LNCAP (cell line): Measurements from ENCODE around the gene ANGEL1.

Experiments
- TF ChIP-seq, protein P1 (sequence below): fragments of 450-650 bp; IDR thresholded peaks from 2 replicates; pipeline ENCODE4 v1.5.1; 2017; ENCODE audit warnings: mild to moderate bottlenecking

The ANGEL1 gene

DNA sequence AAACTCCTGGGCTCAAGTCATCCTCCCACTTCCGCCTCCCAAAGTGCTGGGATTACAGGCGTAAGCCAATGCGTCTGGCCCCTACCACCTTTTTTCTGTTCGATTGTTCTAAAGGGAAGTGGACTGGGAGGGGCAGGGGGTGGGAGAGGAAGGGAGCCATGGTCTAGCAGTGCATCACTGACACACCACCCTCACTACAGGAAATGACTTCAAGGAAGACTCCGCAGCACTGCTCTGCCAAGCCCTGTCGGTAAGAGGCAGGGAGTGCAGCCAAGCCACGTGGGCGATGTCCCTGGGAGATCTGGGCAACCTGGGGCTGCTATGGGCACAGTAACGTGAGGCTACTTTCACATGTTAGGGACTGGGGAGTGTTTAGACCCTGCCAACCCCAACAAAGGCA lies 31.5 kb upstream of the ANGEL1 start:
- TF ChIP-seq, protein P1, sequence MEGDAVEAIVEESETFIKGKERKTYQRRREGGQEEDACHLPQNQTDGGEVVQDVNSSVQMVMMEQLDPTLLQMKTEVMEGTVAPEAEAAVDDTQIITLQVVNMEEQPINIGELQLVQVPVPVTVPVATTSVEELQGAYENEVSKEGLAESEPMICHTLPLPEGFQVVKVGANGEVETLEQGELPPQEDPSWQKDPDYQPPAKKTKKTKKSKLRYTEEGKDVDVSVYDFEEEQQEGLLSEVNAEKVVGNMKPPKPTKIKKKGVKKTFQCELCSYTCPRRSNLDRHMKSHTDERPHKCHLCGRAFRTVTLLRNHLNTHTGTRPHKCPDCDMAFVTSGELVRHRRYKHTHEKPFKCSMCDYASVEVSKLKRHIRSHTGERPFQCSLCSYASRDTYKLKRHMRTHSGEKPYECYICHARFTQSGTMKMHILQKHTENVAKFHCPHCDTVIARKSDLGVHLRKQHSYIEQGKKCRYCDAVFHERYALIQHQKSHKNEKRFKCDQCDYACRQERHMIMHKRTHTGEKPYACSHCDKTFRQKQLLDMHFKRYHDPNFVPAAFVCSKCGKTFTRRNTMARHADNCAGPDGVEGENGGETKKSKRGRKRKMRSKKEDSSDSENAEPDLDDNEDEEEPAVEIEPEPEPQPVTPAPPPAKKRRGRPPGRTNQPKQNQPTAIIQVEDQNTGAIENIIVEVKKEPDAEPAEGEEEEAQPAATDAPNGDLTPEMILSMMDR = no peak

DNA sequence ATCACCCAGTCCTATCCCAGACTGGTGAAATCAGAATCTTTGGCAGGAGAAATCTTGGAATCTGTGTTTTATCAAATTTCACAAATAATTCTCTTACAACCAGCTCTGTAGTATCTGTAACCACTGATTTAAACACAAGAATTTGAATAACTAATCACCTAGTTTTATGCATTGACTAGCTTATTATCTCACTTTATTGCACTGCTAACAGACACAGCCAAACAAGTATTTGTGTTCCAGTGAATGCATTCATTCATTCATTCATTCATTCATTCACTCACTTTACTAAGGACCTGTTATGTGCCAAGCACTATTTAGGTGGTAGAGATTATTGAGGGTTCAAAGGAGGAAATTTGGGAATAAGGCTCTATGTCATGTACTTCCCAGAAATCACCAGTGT lies 29.7 kb upstream of the ANGEL1 start:
- TF ChIP-seq, protein P1 = no peak

DNA sequence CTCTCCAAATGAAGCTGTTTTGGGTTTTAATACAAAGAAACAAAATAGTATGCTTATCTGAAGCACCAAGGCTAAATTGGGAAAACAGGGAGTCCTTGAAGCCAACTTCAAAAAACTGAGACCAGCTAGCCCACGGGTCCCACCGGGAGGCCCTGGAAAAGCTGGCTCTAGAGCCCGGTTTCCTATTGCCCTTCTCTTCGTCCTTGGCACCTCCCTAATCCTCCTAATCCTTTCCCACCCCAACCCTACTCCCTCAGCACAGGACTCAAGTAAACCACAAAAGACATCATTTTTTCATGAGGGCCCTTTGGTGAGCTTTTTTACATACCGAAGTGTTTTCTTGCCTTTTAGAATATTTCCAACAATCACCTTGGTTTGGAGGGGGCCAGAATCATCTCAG lies 24.8 kb upstream of the ANGEL1 start:
- TF ChIP-seq, protein P1 = no peak

DNA sequence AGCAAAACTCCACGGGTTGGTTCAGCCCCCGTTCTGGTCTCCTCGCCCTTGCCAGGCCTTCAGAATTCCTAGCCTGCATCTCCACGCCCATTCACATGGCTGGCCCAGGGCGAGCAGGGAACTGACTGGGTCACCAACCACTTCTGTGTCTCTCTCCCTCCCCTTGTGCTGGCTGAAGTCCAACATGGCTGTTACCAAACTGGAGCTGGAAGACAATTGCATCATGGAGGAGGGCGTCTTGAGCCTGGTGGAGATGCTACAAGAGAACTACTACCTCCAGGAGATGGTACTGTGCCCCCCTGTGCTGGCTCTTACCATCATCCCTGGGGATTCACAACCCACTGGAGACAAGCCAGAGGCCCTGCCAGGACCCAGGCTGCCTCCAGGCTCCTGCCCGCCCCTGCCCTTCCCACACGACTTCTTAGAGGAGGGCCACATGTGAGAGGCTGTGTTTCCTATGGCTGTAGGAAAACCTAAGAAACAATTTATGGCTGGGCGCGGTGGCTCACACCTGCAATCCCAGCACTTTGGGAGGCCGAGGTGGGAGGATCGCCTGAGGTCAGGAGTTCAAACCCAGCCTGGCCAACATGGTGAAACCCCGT lies 23.4 kb upstream of the ANGEL1 start:
- TF ChIP-seq, protein P1 = no peak

DNA sequence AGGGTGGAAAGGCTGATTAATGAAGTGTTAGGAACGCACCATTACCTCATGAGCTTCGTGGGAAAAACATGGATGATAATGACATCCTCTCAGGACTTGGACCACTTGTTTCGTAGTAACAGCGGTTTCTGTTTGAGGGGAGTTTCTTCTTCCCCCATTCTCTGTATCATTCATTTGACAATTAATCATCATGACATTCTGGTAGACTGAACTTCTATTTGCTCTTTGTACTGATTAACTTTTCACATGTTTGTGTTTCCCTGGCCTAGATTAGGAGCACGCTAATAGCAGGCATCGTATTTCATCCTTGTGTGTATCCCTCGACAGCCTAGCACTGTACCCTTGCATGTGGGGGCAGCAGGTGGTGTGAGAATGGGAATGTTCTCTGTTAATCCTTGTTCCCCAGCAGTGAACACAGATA lies 21.6 kb upstream of the ANGEL1 start:
- TF ChIP-seq, protein P1 = no peak

DNA sequence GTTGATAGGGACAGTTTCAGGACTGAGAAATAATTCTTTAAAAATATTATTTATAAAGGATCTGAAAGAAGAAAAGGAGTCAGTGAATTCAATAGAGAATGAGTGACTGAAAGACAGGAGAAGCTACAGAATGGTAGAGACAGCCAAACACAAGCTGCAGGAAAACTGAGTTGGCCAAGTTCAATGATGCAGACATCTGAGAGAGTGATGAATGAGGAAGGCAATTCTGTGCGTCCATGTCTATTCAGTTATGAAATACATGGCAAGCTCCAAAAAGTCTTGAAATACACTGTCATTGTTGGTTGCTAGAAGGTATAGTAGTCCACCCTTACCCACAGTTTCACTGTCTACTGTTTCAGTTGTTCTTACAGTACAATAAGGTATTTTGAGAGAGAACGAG lies 20.3 kb upstream of the ANGEL1 start:
- TF ChIP-seq, protein P1 = no peak

DNA sequence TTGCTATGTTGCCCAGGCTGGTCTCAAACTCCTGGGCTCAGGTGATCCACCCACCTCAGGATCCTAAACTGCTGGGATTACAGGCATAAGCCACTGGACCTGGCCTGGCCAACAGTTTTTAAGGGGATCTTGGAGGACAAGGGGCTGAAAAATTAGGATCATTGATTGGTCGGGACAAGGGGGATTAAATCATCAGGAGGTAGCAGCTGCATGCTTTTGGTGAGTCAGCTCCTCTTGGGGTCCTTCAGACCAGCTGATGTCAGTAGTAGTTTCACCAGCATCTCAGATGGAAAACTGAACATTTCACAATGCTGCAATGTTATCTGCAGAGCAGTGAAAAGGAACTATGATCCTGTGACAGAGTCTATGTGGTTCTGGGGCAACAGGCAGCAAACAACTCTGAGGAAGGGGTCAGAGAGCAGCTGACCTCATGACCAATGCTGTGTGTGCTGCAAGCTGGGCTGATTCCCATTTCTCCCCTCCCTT lies 19.9 kb upstream of the ANGEL1 start:
- TF ChIP-seq, protein P1 = no peak

DNA sequence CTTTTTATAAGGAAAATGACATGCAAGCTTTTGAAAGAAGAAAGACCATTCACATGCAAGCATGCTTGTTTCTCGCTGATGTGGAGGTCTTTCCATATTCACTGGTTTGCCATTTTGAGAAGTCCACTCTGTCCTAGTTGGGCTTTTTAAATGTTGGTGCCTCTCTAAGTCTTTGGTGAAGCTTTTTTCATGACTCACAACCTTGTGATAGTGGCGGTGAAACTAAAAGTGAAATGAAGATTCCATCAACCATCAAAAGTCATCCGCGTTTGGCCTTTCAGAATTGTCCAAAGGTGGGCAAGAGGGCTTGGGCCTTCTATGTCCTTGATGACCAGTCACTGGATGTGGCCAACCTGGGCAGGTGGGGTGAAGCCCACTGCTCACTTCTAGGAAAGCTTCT lies 17.9 kb upstream of the ANGEL1 start:
- TF ChIP-seq, protein P1 = no peak
